CD4-positive, alpha-beta T cell (primary cell): Measurements from ENCODE around the gene CDKAL1. TPM values are rescaled to one million over a fixed set of nuclear protein-coding genes. Genes with fewer than 3 reads are reported as not detected.

Experiments used
- ATAC-seq: fragments of 200-7000 bp; cut with Tn5 transposase; one replicate; pipeline ENCODE4 v1.10.0; 2022; ENCODE audit warnings: mild to moderate bottlenecking; ENCODE audit not compliant: poor library complexity
- CTCF ChIA-PET: fragments of 350-600 bp; sonication (Branson Sonifier 250); formaldehyde crosslinking; loops from one replicate; lab custom pipeline; 2021; ENCODE audit warnings: antibody characterized with exemption, inconsistent platforms; lab: Charles Lee
- POLR2A ChIA-PET: fragments of 350-600 bp; sonication (Branson Sonifier 250); formaldehyde crosslinking; loops from one replicate; lab custom pipeline; 2021; ENCODE audit warnings: antibody characterized with exemption, inconsistent platforms; lab: Charles Lee
- DNase-seq, 14 experiments: peaks; one replicate each; pipeline ENCODE4 v3.0.0-alpha.2; 2013 to 2020; ENCODE audit warnings: mixed read lengths in 2 of 14
- H3K27ac ChIP-seq, 2 donors: one replicate each; pipeline versions ENCODE4 v1.5.1 to v1.7.0; 2013; ENCODE audit warnings: low read length in 2 of 2, low read depth in 1 of 2, mild to moderate bottlenecking in 1 of 2
- H3K27me3 ChIP-seq, 2 experiments: 1 replicate in 1 of 2; 2 replicates in 1 of 2; pipeline versions ENCODE4 v1.6.1 to v1.7.0; 2013; ENCODE audit warnings: low read length in 2 of 2, control low read depth in 1 of 2, mild to moderate bottlenecking in 1 of 2, moderate library complexity in 1 of 2; ENCODE audit not compliant: insufficient read depth in 2 of 2, control insufficient read depth in 1 of 2
- H3K36me3 ChIP-seq: one replicate; pipeline ENCODE4 v1.6.1; 2013; ENCODE audit warnings: low read length, control low read depth; ENCODE audit not compliant: insufficient read depth
- H3K4me1 ChIP-seq: one replicate; pipeline ENCODE4 v1.6.1; 2013; ENCODE audit warnings: low read length, control low read depth; ENCODE audit not compliant: insufficient read depth
- H3K4me3 ChIP-seq: one replicate; pipeline ENCODE4 v1.5.1; 2013; ENCODE audit warnings: mild to moderate bottlenecking, low read length, moderate library complexity
- H3K9me3 ChIP-seq, 2 experiments: 1 replicate in 1 of 2; 2 replicates in 1 of 2; pipeline versions ENCODE4 v1.6.1 to v1.7.0; 2013; ENCODE audit warnings: low read length in 2 of 2, mild to moderate bottlenecking in 2 of 2, control low read depth in 1 of 2, moderate library complexity in 1 of 2; ENCODE audit not compliant: control insufficient read depth in 1 of 2, insufficient read depth in 1 of 2
- H3K27ac Mint-ChIP-seq: one replicate; pipeline ENCODE4 v1.8.0; 2020; ENCODE audit warnings: mixed read lengths
- H3K27me3 Mint-ChIP-seq: one replicate; pipeline ENCODE4 v1.8.0; 2021; ENCODE audit warnings: mixed read lengths
- H3K36me3 Mint-ChIP-seq: one replicate; pipeline ENCODE4 v1.8.0; 2021; ENCODE audit warnings: low read depth, mixed read lengths
- H3K4me1 Mint-ChIP-seq: one replicate; pipeline ENCODE4 v1.8.0; 2021; ENCODE audit warnings: low read depth, mixed read lengths
- H3K4me3 Mint-ChIP-seq: one replicate; pipeline ENCODE4 v1.8.0; 2020; ENCODE audit warnings: mild to moderate bottlenecking, mixed read lengths
- H3K9me3 Mint-ChIP-seq: one replicate; pipeline ENCODE4 v1.8.0; 2020; ENCODE audit warnings: mixed read lengths
- CTCF ChIP-seq: fragments of 200-600 bp; IDR thresholded peaks from one replicate; pipeline ENCODE4 v1.8.0; 2022; ENCODE audit warnings: antibody characterized with exemption, mild to moderate bottlenecking
- intact Hi-C, 2 experiments: fragments of 100-400 bp; cut with DNase I in 1 of 2; cut with micrococcal nuclease in 1 of 2; formaldehyde crosslinking; loops; one replicate each; pipeline versions ENCODE4 v1.15.1 to v1.9.0; 2023 to 2025; cut with DNase I, micrococcal nuclease
- total RNA-seq, 174 experiments: library from RNA in 2 of 174; stranded (reverse) in 2 of 174; gene quantifications; one replicate each; pipeline ENCODE4 v1.2.3 and lab custom pipeline; 2021 to 2026

The CDKAL1 gene
- total RNA-seq, 2 experiments from 2014 or later: 21.3 to 23.9 TPM

- H3K27ac Mint-ChIP-seq: no peak overlapping the region
- no peak for ATAC-seq
- Histone ChIP-seq H3K9me3 (no peaks in the 10 kb centered on the region), H3K36me3 (no peaks in the 10 kb centered on the region), H3K27ac (no peak overlapping the region), H3K4me1 (peaks cover 5% of the 10 kb centered on the region), H3K4me3 (no peak overlapping the region), H3K27me3 (no peaks in the 10 kb centered on the region)
- no peaks in the 10 kb centered on the region for H3K27me3 Mint-ChIP-seq
- POLR2A ChIA-PET: no interaction called here
- CTCF ChIA-PET: no interaction called here
- H3K4me3 Mint-ChIP-seq: no peak overlapping the region
- no peaks in the 10 kb centered on the region for H3K36me3 Mint-ChIP-seq
- H3K4me1 Mint-ChIP-seq: peaks cover 50% of the 10 kb centered on the region
- intact Hi-C loops: no loop called here
- no peak for DNase-seq
- no peaks in the 10 kb centered on the region for H3K9me3 Mint-ChIP-seq
- TF ChIP-seq CTCF: no peak
These were observed 150.2 kb downstream of the CDKAL1 start for GRCh38 chr6:20684474-20684873.

GRCh38 chr6:20686142-20686541 lies 151.9 kb downstream of the CDKAL1 start:
- no peak for ATAC-seq
- H3K4me1 Mint-ChIP-seq: peaks cover 46% of the 10 kb centered on the region

GRCh38 chr6:20687494-20687893 lies 153.2 kb downstream of the CDKAL1 start:
- ATAC-seq (no peak), DNase-seq (no peak)
- Histone ChIP-seq H3K4me3 (no peak overlapping the region), H3K4me1 (peaks cover 5% of the 10 kb centered on the region), H3K9me3 (no peaks in the 10 kb centered on the region), H3K27me3 (no peaks in the 10 kb centered on the region), H3K27ac (no peak overlapping the region), H3K36me3 (no peaks in the 10 kb centered on the region)
- ChIA-PET CTCF (no interaction called here), POLR2A (no interaction called here)
- H3K4me1 Mint-ChIP-seq: peaks cover 41% of the 10 kb centered on the region
- H3K36me3 Mint-ChIP-seq: no peaks in the 10 kb centered on the region
- H3K27ac Mint-ChIP-seq: no peak overlapping the region
- no peak overlapping the region for H3K4me3 Mint-ChIP-seq
- intact Hi-C loops: no loop called here
- no peak for TF ChIP-seq CTCF
- no peaks in the 10 kb centered on the region for H3K9me3 Mint-ChIP-seq
- H3K27me3 Mint-ChIP-seq: no peaks in the 10 kb centered on the region

More at GRCh38 chr6:20686142-20686541, 151.9 kb downstream of the CDKAL1 start:
- Histone ChIP-seq H3K27me3 (no peaks in the 10 kb centered on the region), H3K27ac (no peak overlapping the region), H3K4me3 (no peak overlapping the region), H3K4me1 (peaks cover 5% of the 10 kb centered on the region), H3K9me3 (no peaks in the 10 kb centered on the region), H3K36me3 (no peaks in the 10 kb centered on the region)
- intact Hi-C loops: no loop called here
- no peaks in the 10 kb centered on the region for H3K27me3 Mint-ChIP-seq
- ChIA-PET POLR2A (no interaction called here), CTCF (no interaction called here)
- H3K4me3 Mint-ChIP-seq: no peak overlapping the region
- no peak for DNase-seq
- TF ChIP-seq CTCF: no peak
- H3K9me3 Mint-ChIP-seq: no peaks in the 10 kb centered on the region
- H3K36me3 Mint-ChIP-seq: no peaks in the 10 kb centered on the region
- H3K27ac Mint-ChIP-seq: no peak overlapping the region
